GM06990 (cell line): ENCODE results near the gene HSPA1B.

Experiments used
- DNase-seq: peaks from one replicate; pipeline ENCODE4 v3.0.0-alpha.2; 2011; ENCODE audit not compliant: insufficient read length; ENCODE audit errors: extremely low read depth
- H3K27me3 ChIP-seq: replicated peaks from 2 replicates; pipeline ENCODE4 v1.6.0; 2011; ENCODE audit warnings: low read length; ENCODE audit not compliant: control insufficient read depth, insufficient read depth
- H3K36me3 ChIP-seq: 2 replicates; pipeline ENCODE4 v1.5.1; 2011; ENCODE audit warnings: low read length; ENCODE audit not compliant: control insufficient read depth, insufficient read depth
- H3K4me3 ChIP-seq: replicated peaks from 2 replicates; pipeline ENCODE4 v1.5.1; 2011; ENCODE audit warnings: low read depth, mild to moderate bottlenecking, control low read depth, low read length
- CTCF ChIP-seq: IDR thresholded peaks from 2 replicates; pipeline ENCODE4 v1.5.1; 2011; ENCODE audit warnings: low read length, control low read depth, mild to moderate bottlenecking, inconsistent platforms; ENCODE audit not compliant: insufficient read depth, poor library complexity, severe bottlenecking

Gene HSPA1B

GRCh38 chr6:31876357-31876756 lies 48.8 kb downstream of the HSPA1B start:
- TF ChIP-seq CTCF: no peak
- Histone ChIP-seq H3K4me3 (no peak overlapping the region), H3K27me3 (no peaks in the 10 kb centered on the region), H3K36me3 (peaks cover 10% of the 10 kb centered on the region)
- DNase-seq: no peak

GRCh38 chr6:31877125-31877650 lies 49.6 kb downstream of the HSPA1B start:
- Histone ChIP-seq H3K4me3 (no peak overlapping the region), H3K27me3 (no peaks in the 10 kb centered on the region), H3K36me3 (peaks cover 11% of the 10 kb centered on the region)
- TF ChIP-seq CTCF: no peak
- no peak for DNase-seq

- no peak for DNase-seq
- Histone ChIP-seq H3K4me3 (no peak overlapping the region), H3K27me3 (no peaks in the 10 kb centered on the region), H3K36me3 (peaks cover 16% of the 10 kb centered on the region)
- no peak for TF ChIP-seq CTCF
Measured at GRCh38 chr6:31877651-31878161, 50.2 kb downstream of the HSPA1B start.

GRCh38 chr6:31878222-31878621 lies 50.7 kb downstream of the HSPA1B start:
- Histone ChIP-seq H3K4me3 (no peak overlapping the region), H3K27me3 (no peaks in the 10 kb centered on the region), H3K36me3 (peaks cover 21% of the 10 kb centered on the region)
- TF ChIP-seq CTCF: no peak
- DNase-seq: no peak

- H3K4me3 ChIP-seq: no peak within 1 kb of the TSS
- peaks cover 26% of the 10 kb centered on the region for H3K36me3 ChIP-seq
- TF ChIP-seq CTCF: no peak
- H3K27me3 ChIP-seq: no peaks in the 10 kb centered on the region
- DNase-seq: no peak
Measured at GRCh38 chr6:31878726-31879125, 51.2 kb downstream of the HSPA1B start, which contains the start of gene SLC44A4. TSS of gene SLC44A4 (minus strand) at chr6:31878997. CDS start at chr6:31878980, 17 bp downstream.

- TF ChIP-seq CTCF: no peak
- H3K27me3 ChIP-seq: no peaks in the 10 kb centered on the region
- H3K4me3 ChIP-seq: no peak overlapping the region
- peaks cover 27% of the 10 kb centered on the region for H3K36me3 ChIP-seq
- no peak for DNase-seq
Measured at GRCh38 chr6:31879143-31879542, 51.6 kb downstream of the HSPA1B start.
